OCI-LY3 (cell line): Measurements from ENCODE around the gene GPR37L1.

Source experiments
- EZH2phosphoT487 ChIP-seq: fragments of 200-600 bp; shearing (Covaris generic); IDR thresholded peaks from 2 replicates; pipeline ENCODE4 v1.6.1; 2018; ENCODE audit warnings: antibody characterized with exemption, mixed run types, low read depth
- TF ChIP-seq, protein P1 (sequence below): fragments of 200-600, 300-600 bp; sonication (generic); IDR thresholded peaks from 2 replicates; pipeline ENCODE4 v1.5.1; 2014; ENCODE audit warnings: antibody characterized with exemption, low read length, low read depth

DNA sequence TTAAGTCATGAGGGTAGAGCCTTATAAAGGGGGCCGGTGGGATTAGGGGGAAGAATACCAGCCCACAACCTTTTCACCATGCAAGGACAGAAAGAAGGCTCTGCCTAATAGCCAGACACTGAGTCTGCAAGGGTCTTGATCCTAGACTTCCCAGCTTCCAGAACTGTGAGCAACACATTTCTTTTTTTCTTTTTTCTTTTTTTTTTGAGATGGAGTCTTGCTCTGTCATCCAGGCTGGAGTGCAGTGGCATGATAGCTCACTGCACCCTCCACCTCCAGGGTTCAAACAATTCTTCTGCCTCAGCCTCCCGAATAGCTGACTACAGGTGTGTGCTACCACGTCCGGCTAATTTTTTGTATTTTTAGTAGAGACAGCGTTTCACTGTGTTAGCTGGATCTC, 23.6 kb downstream of the GPR37L1 start:
- TF ChIP-seq, protein P1, sequence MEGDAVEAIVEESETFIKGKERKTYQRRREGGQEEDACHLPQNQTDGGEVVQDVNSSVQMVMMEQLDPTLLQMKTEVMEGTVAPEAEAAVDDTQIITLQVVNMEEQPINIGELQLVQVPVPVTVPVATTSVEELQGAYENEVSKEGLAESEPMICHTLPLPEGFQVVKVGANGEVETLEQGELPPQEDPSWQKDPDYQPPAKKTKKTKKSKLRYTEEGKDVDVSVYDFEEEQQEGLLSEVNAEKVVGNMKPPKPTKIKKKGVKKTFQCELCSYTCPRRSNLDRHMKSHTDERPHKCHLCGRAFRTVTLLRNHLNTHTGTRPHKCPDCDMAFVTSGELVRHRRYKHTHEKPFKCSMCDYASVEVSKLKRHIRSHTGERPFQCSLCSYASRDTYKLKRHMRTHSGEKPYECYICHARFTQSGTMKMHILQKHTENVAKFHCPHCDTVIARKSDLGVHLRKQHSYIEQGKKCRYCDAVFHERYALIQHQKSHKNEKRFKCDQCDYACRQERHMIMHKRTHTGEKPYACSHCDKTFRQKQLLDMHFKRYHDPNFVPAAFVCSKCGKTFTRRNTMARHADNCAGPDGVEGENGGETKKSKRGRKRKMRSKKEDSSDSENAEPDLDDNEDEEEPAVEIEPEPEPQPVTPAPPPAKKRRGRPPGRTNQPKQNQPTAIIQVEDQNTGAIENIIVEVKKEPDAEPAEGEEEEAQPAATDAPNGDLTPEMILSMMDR: no peak
- TF ChIP-seq EZH2phosphoT487: no peak
